Cardiac septum (tissue), 1 donor: ENCODE data around the gene CDH20. TPM values are rescaled to one million over a fixed set of nuclear protein-coding genes. Genes with fewer than 3 reads are reported as not detected.

Experiments used
- DNase-seq: peaks from one replicate; pipeline ENCODE4 v3.0.0-alpha.2; 2020; ENCODE audit warnings: low spot score
- intact Hi-C: fragments of 100-400 bp; cut with DNase I; formaldehyde crosslinking; loops from one replicate; pipeline ENCODE4 v1.14.0; 2022
- total RNA-seq: library from RNA; stranded (reverse); fragmentation: NEBNext Ultra II Directional; extraction: Animal tissue kit (Norgen Biotek cat#: 25700); gene quantifications from one replicate; pipeline ENCODE4 v1.2.1, GENCODE V29; 2021
- donor health status: DM: no; HTN: no; CAD: no.

Gene CDH20
- total RNA-seq, 1 donor from 2014 or later: 0.08 TPM

DNA sequence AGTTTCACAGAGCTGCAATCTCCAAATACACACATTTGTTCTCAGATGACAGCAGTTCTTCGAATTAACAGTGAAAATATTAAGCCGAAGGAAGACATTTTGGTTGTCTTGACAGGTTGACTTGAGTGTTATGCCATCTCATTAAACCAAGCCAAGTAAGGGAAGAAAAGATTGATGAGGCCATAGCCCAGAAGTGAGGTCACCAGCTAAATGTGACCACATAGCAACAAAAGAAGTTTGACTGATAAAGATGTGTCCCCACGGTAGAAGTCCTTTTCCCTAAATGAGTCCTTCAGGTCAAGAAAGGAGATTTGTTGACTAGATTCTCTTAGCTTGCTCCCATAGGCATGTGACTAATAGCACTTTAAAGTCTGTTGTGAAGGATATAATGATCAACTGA lies 156.1 kb downstream of the CDH20 start:
- no peak for DNase-seq
- intact Hi-C loops: no loop called here

DNA sequence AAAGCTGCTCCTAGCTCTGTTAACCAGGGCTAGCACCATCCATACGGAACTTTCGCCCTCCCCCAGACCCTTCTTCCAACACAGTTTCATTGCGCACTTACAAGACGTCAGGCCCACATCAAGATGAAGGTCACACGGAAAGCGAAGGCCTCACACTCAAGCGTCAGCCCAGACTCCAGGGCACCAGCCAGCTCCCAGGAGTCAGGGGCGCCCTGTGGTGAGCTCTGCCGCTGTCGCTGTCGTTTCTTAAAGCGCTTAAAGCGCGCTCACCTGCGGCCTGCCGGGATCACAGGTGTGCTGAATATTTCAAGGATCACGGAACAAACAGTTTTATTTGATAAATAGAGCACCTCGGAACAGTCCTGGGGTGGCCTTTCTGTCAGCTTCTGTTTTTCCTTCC lies 163.1 kb downstream of the CDH20 start:
- no peak for DNase-seq
- intact Hi-C loops: no loop called here

DNA sequence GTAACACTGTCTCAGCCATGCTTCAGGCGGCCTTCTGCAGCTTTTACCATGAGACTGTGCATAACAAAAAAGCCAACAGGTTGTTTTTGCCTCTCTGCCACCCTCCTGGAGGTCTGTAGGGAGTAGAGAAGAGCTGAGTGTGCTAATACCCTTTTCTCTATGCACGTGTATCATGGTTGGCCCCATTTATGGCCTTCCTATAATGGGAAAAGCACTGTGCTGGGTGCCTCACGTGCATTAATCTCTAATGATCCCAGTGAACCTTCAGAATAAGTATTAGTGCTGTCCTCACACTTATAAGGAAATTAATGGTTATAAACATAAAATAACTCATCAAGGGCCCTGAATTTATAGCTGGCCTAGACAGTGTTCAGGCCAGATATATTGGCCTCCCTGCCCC lies 164.2 kb downstream of the CDH20 start:
- intact Hi-C loops: no loop called here
- no peak for DNase-seq

DNA sequence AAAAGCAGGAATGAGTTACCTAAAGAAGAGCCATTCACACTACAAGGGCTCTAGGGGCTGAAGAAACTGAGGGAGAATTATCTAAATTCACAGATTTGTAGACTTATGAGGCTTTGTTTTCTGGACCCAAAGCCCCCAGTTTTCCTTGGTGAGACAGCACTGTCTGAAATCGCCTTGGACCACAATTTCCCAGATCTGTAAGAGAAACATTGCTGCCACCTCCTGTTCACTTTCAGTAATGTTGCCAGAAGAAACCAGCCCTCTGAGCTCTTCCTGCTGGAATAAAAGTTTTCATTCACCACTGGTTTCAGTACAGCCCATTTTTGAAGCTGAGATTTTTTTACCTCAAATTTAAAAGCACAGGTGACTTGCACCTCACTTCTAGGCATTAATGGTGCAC lies 169.2 kb downstream of the CDH20 start:
- intact Hi-C loops: loop anchor here (5.0 kb wide), 4 partner anchors 180 to 1515 kb away; no protein-coding TSS in a partner anchor
- no peak for DNase-seq

DNA sequence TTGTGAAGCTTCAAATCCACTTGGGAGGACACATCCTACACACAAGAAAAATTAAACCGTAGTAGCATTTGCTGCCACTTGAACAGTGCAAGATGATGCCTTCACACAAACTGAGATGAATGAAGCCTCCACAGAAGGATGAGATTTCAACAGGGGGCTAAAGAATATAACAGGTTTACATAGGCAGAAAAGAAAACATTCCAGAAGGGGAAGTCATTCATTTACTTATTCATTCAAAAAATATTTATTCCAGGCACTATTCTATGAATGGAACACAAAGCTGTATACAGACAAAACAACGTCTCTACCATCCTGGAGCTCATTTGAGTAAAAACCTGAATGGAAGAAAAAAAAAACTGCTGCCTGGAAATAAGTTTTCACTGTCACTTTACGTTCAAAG lies 170.5 kb downstream of the CDH20 start:
- no peak for DNase-seq
- intact Hi-C loops: loop anchor here (5.0 kb wide), 4 partner anchors 181 to 1516 kb away; no protein-coding TSS in a partner anchor

DNA sequence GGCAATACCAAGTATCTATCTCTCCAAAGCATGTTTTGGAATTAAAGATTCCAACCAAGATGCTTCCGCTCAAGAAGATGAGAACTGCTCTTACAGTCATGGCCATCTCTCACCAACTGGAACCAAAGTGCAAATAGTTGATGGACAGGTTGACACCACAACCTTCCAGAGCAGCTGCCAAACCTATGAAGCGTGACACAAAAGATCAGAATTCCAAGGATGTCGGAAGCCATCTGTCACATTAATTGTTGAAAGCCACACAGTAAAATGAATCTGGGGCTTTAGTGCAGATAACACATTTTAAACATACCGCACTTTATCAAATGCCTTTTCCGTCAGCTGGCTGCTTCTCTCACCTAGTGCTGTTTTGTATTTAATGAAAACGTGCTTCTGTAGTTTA lies 195.7 kb downstream of the CDH20 start:
- no peak for DNase-seq
- intact Hi-C loops: no loop called here

DNA sequence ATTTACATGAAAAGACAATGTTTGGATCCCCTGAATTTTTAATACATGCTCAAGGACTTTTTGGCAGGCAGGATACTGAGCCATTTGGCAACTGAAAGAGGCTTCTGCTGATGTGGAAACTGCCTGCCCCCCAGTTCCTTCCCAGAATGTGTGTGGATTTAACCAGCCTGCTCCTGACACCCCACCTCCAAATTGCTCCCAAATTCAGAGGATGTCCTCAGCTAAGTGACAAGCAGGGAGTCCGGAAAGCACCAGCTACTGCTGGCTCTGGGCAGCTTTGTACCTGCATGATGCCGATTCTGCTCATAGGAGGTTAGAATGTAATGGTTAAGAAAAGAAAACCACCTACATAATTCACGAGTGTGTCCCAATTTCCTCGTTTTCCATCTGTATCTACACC lies 197.5 kb downstream of the CDH20 start:
- intact Hi-C loops: no loop called here

DNA sequence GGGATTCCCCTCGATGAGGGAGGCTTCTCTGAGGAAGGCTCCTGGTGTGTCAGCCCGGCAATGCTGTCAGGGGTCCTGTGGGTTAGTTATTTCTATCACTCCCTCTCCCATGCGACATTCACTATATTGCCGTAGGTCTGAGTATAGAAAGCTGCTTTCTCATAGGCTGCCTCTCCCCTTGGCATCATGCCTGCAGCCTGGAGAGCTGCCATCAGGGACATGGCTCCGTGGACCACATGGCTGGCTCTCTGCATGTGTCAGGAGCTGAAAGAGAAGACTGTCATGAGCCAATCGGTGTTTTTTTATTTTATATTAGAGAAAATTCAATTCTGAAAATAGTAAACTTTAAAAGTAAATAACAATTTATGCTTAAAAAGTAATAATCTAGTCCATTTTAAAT lies 198.0 kb downstream of the CDH20 start:
- intact Hi-C loops: no loop called here
- DNase-seq: no peak

More for the DNA sequence above, 197.5 kb downstream of the CDH20 start:
- no peak for DNase-seq

DNA sequence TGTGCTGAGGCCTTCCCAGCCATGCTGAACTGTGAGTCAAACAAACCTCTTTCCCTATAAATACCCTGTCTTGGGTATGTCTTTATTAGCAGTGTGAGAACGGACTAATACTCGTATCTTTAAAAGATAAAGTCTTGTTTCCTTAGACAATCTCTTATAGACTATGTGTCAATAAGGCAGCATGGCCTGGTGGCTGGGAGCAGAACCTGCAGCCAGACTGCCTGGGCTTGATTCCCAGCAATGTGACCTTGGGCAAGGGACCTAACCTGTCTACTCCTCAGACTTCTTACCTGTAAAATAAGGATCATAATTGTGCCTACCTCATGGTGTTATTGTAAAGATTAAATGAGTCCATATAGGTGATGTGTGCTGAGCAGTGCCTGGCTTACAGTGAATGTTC lies 198.7 kb downstream of the CDH20 start:
- intact Hi-C loops: no loop called here
- no peak for DNase-seq

DNA sequence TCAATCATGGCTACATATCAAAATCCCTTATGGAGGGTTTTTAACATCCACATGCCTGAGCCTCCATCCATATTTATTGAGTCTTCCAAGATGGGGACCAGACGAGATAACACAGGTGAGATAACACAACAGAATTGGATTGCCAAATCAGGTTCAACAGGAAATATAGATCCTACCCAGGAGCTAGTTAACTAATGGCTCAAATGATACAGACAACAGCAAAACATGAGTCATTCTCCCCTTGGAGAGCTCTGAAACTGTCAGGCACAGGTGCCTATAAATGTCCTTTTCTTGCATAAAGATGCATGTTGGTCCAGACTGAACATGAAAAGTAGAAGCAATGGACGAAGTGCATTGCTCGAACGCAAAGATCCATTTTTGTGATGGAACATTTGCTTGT lies 202.2 kb downstream of the CDH20 start:
- intact Hi-C loops: no loop called here
- no peak for DNase-seq

DNA sequence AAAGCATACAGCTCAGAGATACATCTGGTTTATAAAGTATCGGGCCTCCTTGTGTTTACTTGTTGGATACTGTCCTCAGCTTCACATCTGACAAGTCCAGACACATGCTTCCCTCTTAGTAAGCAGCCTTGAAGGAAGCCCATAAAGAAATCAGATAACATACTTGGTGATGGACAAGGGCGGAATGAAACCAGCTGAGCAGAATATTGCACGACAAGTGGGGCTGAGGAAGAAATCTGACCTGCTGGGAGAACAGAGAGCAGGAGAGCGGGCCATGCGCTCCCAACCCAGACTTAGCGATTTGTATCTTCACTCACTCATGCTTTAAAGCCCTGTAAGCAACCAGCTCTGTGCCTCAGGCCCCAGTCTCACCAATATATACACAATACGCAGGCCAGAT lies 208.4 kb downstream of the CDH20 start:
- intact Hi-C loops: no loop called here
- DNase-seq: no peak

DNA sequence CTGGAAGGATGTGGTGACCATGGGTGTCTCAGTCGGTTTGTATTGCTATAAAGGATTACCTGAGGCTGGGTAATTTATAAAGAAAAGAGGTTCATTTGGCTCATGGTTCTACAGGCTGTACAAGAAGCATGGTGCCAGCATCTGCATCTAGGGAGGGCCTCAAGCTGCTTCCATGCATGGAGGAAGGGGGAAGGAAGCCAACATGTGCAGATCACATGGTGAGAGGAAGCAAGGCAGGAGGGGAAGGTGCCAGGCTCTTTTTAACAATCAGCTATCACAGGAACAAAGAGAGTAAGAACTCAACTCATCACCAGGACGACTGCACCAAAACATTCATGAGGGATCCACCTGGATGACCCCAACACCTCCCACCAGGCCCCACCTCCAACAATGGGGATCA lies 209.4 kb downstream of the CDH20 start:
- intact Hi-C loops: no loop called here
- DNase-seq: no peak

DNA sequence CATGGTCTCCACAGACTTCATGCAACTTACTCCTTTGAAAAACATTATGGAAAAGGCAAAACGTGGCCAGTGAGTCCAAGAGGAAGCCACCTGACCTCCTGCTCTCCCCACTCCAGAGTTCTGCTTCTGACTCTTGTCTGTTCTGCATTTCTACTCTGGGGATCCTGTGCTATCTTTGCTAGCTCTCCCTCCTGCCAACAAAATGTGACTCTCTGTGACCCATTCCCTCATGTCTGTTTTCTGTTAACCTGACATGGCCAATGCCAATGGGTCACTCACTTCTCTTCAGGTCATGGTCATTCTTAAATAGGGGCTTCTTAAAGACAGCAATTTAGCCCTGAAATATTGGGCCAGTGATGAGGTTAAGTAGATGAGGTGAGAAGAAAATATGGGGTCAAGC lies 210.3 kb downstream of the CDH20 start:
- intact Hi-C loops: no loop called here
- DNase-seq: no peak

DNA sequence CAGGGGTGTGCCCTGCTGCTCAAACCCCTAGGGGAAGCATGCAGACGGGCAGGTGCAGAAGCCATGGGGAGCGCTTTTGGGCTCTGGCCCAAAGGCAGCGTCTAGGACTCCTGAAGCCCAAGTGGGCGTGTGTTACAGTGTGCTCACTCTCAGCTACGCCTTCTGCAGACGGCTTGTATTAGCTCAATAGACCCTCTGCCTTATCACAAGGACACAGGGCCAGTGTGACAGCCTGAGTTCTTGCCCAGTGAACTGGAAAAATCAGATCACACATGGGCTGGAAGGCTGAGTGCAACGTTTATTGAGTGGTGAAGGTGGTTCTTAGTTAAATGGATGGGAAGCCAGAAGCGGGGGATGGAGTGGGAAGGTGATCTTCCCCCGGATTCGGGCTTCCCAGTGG lies 210.9 kb downstream of the CDH20 start:
- intact Hi-C loops: no loop called here
- no peak for DNase-seq

DNA sequence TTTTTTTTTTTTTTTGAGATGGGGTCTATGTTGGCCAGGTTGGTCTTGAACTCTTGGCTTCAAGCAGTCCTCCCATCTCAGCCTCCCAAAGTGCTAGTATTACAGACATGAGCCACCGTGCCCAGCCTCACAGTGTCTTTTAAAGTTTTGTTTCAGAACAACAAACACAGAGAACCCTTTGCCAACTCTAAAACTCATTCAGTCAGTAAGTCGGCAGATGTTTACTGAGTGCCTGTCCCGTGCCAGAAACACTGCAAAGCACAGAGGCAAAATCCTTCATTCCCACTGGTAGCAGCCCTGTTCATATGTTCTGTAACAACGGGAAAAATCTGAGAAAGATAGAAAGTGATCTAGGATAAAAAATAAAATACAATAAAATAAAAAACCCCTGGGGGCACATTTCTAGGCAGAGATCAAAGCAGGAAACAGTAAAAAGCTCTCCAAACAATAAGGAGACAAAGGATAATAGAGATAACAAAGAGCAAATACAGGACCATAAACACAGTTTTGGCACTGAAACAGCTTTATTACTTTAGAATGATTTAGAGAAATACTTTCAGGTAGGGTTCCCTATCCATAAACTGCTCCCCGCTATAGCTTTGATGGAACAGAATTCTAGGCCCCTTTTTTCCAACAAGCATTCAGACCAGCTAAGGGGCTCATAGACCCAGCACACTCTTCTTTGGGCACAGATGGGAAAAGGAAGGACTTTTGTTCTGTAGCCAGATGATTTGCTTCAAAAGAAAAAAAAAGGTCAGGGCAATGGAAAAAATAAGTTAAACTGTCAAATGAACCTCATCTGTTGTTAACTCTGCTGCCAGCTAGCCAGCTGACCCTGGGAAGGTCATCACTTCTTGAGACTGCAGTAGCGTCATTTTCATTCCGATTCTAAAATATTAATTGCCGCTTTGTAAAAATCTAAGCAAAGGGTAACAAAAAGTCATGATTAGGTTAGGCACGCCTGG lies 212.3 kb downstream of the CDH20 start:
- DNase-seq: no peak
- intact Hi-C loops: no loop called here

DNA sequence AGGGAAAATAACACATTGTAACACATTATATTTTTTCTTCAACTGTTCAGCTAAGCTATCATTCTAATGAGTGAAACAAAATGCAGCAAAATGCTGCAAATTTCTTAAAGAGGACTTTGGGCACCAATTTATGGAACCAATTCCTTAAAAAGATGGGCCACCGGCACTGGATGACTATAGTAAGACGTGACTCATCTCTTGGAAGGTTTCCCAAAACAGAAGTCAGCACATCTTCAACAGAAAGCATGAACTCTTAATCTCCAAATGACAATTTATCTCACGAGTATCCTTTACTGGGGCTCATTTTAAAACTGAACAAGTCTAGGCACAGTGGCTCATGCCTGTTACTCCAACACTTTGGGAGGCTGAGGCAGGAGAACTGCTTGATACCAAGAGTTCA lies 213.4 kb downstream of the CDH20 start:
- intact Hi-C loops: no loop called here
- no peak for DNase-seq

DNA sequence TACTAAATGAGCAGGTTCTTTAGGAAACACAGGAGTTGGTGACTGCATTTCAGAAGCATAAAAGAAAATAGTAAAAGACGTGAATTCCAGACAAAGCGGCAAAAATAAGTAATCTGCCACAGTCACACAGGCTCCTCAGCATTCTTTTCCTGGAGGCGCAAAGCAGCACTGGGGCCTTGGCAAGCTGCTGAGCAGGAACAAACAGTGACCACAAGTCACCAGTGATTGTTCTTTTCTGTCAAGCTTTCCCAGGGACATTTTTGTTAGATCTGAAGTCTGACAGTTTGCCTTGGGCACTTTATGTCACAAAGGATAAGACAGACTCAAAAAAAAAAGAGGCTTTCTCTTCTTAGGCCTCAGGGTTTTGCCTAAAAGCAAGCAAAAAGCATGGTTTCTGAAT lies 216.2 kb downstream of the CDH20 start:
- intact Hi-C loops: no loop called here

DNA sequence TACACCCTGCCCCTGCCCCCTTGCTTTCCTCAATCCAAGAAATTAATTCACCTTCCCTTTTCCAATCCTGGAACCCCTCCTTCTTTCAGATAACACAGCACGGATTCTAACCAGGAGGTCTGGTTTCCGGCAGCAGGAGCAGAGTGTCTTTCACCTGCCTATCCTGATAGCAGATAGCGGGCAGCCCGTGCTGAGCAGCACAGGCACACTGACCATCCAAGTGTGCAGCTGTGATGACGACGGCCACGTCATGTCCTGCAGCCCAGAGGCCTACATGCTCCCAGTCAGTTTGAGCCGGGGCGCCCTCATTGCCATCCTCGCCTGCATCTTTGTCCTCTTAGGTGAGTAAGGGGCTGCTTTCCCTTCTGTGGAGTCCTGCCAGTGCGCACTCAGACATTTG lies 216.7 kb downstream of the CDH20 start:
- DNase-seq: no peak
- intact Hi-C loops: loop anchor here (2.0 to 10.0 kb wide), 4 partner anchors 87 to 585 kb away; no protein-coding TSS in a partner anchor

More for the DNA sequence above, 216.2 kb downstream of the CDH20 start:
- DNase-seq: no peak

DNA sequence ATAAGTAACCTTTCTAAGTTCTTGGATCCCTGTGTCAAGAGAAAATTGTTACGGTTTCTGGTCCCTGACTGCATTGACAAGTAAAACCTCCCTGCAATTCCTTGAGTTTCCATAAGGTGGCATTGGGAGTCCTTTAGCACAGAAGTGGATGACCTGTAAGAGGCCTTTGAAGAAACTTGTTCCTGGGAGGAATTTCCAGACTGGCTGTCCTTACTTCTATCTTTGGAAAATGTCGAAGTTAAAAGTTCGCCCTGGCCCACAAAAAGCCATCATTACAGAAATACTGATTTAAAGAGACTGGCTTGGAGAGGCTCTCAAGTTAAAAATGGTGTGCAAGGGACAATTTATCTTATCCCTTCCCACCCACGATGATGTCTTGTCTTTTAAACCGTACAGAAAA lies 218.4 kb downstream of the CDH20 start:
- intact Hi-C loops: loop anchor here (2.0 to 10.0 kb wide), 4 partner anchors 86 to 583 kb away; no protein-coding TSS in a partner anchor

DNA sequence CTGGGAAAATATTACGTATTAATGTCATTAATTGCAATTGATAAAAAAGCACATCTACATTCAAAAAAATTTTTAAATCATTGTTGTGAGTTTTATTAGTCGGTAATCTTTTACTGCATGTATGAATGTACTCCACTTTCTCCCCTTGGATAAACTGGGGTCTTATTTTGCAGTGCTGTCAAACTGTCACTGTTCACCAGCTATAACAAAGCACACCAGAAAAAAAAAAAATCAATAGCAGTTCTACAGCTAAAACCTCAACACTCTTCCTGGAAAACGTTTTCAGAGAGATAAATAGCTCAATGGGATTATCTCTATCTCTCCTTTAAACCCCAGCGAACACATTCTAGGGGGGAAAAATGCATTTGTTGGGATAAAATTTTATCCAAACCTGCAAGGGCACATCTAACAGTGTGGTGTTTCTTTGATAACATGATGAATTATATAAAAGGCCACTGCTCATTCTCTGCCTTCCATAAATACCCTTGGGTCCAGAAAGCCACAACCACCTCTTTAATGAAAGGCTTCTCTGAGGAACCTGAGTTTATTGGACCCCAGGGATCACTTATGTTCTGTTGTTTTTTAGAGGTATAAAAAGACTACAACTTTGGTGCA lies 219.9 kb downstream of the CDH20 start:
- DNase-seq: no peak
- intact Hi-C loops: loop anchor here (5.0 to 10.0 kb wide), 3 partner anchors 84 to 582 kb away; no protein-coding TSS in a partner anchor

More for the DNA sequence above, 218.4 kb downstream of the CDH20 start:
- no peak for DNase-seq
